ENCODE measurements around the gene MIEF1. TPM values are rescaled to one million over a fixed set of nuclear protein-coding genes. Genes with fewer than 3 reads are reported as not detected.

Gene MIEF1
- polyA plus RNA-seq, 1 of the 3 experiments (the other 2 are of a cell fraction), result 7.5 TPM

- ChIA-PET POLR2A (no interaction called here), CTCF (interaction anchor here (0.7 to 1.6 kb wide), 2 partner anchors 12 to 18 kb away, joined by 3 read pairs; no protein-coding TSS in a partner anchor)
- no peak overlapping the region for H3K4me3 ChIP-seq (ENCODE audit: low read depth in 2 of 2, low read length in 1 of 2)
- WGBS (ENCODE audit: low lambda C conversion rate), result 100% methylated on average over 1 of the region's 10 CpGs
- H3K27me3 ChIP-seq (ENCODE audit: insufficient read depth), result no peaks in the 10 kb centered on the region
- no peaks in the 10 kb centered on the region for H4K20me1 ChIP-seq (ENCODE audit: insufficient read depth)
- peaks cover 11% of the 10 kb centered on the region; the same call in 1 of the 2 replicates for H3K79me2 ChIP-seq (ENCODE audit: insufficient read depth)
- H3K4me1 ChIP-seq (ENCODE audit: control insufficient read depth in 1 of 2, insufficient read depth in 2 of 2, low read depth in 1 of 2, low read length in 1 of 2), result no peaks in the 10 kb centered on the region
- no peak overlapping the region for H2AFZ ChIP-seq (ENCODE audit: low read depth)
- no peak for TF ChIP-seq SMC3 (IDR thresholded peaks at IDR 0.05; ENCODE audit: low read depth, low read length)
- no peak for TF ChIP-seq FOXM1 (IDR thresholded peaks at IDR 0.05; ENCODE audit: low read depth)
- no peak for TF ChIP-seq RXRA (IDR thresholded peaks at IDR 0.05; ENCODE audit: borderline replicate concordance, low read depth)
- no peak for TF ChIP-seq TEAD4 (IDR thresholded peaks at IDR 0.05; ENCODE audit: borderline replicate concordance, insufficient read depth)
- no peak for TF ChIP-seq RAD21 (IDR thresholded peaks at IDR 0.05; ENCODE audit: low read length)
- TF ChIP-seq MEF2A (IDR thresholded peaks at IDR 0.05; ENCODE audit: borderline replicate concordance, low read depth), result no peak
- no peaks in the 10 kb centered on the region for H3K9me2 ChIP-seq
- DNase-seq, result no peak
- peaks cover 0 to 53% of the 10 kb centered on the region in 2 experiments for H3K36me3 ChIP-seq (replicated peaks in 1 of 2; ENCODE audit: control insufficient read depth in 1 of 2, insufficient read depth in 2 of 2, low read length in 1 of 2)
- H3K9me3 ChIP-seq, result no peaks in the 10 kb centered on the region
- no peak overlapping the region for H3K9ac ChIP-seq
- no peak overlapping the region for H3K27ac ChIP-seq (ENCODE audit: low read depth in 2 of 2, low read length in 1 of 2)
- H3K4me2 ChIP-seq, result no peak overlapping the region
- H3F3A ChIP-seq (replicated peaks; ENCODE audit: insufficient read depth), result no peaks in the 10 kb centered on the region
Measured at GRCh38 chr22:39512026-39512425, 9.9 kb downstream of the MIEF1 start.

- POLR2A ChIA-PET, result no interaction called here
- peaks cover 4 to 5% of the 10 kb centered on the region in 2 experiments; a peak in 2 of 4 replicates for H3K4me1 ChIP-seq (ENCODE audit: control insufficient read depth in 1 of 2, insufficient read depth in 2 of 2, low read depth in 1 of 2, low read length in 1 of 2)
- H3K9me2 ChIP-seq, result no peaks in the 10 kb centered on the region
- H4K20me1 ChIP-seq (ENCODE audit: insufficient read depth), result no peaks in the 10 kb centered on the region
- H3K4me2 ChIP-seq, result no peak overlapping the region
- H3K27me3 ChIP-seq (ENCODE audit: insufficient read depth), result no peaks in the 10 kb centered on the region
- H3K27ac ChIP-seq (ENCODE audit: low read depth in 2 of 2, low read length in 1 of 2), result no peak overlapping the region
- peaks cover 2 to 49% of the 10 kb centered on the region in 2 experiments for H3K36me3 ChIP-seq (replicated peaks in 1 of 2; ENCODE audit: control insufficient read depth in 1 of 2, insufficient read depth in 2 of 2, low read length in 1 of 2)
- H3K9ac ChIP-seq, result no peak overlapping the region
- TF ChIP-seq IRF3 (IDR thresholded peaks at IDR 0.05; ENCODE audit: low read depth, low read length) (no peak), GATA2 (CRISPR knock-in tag; IDR thresholded peaks at IDR 0.05) (no peak), ELF1 (IDR thresholded peaks at IDR 0.05) (no peak), MEF2A (IDR thresholded peaks at IDR 0.05; ENCODE audit: borderline replicate concordance, low read depth) (no peak), TCF12 (IDR thresholded peaks at IDR 0.05) (no peak), RCOR1 (IDR thresholded peaks at IDR 0.05; ENCODE audit: low read length) (no peak), FOXM1 (IDR thresholded peaks at IDR 0.05; ENCODE audit: low read depth) (no peak), POLR2AphosphoS5 (IDR thresholded peaks at IDR 0.05; ENCODE audit: low read depth, low read length) (no peak), SIN3A (IDR thresholded peaks at IDR 0.05; ENCODE audit: borderline replicate concordance, low read depth, low read length) (no peak), JUND (IDR thresholded peaks at IDR 0.05) (no peak), SMC3 (IDR thresholded peaks at IDR 0.05; ENCODE audit: low read depth, low read length) (no peak), CTCF (IDR thresholded peaks at IDR 0.05) (no peak)
- no peak for DNase-seq
- WGBS (ENCODE audit: low lambda C conversion rate), result 60% methylated on average over 1 of the region's 18 CpGs
- H3F3A ChIP-seq (replicated peaks; ENCODE audit: insufficient read depth), result peaks cover 6% of the 10 kb centered on the region
- no peaks in the 10 kb centered on the region for H3K9me3 ChIP-seq
- H3K4me3 ChIP-seq (ENCODE audit: low read depth in 2 of 2, low read length in 1 of 2), result no peak overlapping the region
- CTCF ChIA-PET, result interaction anchor here (1.2 to 3.6 kb wide), 6 partner anchors 9 to 114 kb away, joined by 3 to 17 read pairs (median 13); partner anchors contain the start of gene TAB1
- peaks cover 16% of the 10 kb centered on the region; the same call in 1 of the 2 replicates for H3K79me2 ChIP-seq (ENCODE audit: insufficient read depth)
- no peak overlapping the region for H2AFZ ChIP-seq (ENCODE audit: low read depth)
Measured at GRCh38 chr22:39513791-39514190, 11.7 kb downstream of the MIEF1 start.
